ENCODE results near the gene KLF13. TPM values are rescaled to one million over a fixed set of nuclear protein-coding genes. Genes with fewer than 3 reads are reported as not detected.

Gene KLF13
- total and polyA plus RNA-seq, 10 of the 15 experiments (the other 5 are each of a cell fraction or from before 2014, with no cell fraction given), result 20.3 to 109 (median 51.4) TPM

DNA sequence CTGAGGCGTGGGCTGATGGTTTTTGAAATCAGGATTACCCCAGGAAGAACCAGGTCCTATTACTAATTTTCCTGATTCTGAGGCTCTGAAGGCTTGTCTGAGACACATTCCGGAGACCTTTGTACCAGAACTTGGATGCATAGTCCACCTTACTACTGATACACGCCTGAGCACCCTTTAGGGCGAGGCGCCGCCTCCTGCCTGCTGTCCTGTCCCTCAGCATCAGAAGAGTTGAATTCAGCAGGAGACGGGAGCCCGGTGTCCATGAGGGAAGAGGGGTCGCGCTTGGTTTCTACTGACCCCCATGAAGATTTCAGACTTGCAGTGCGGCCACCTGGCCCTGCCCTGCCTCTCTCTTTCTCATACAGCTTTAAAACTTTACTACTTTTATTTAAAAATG lies 49.9 kb downstream of the KLF13 start:
- Histone ChIP-seq H3K4me2 (ENCODE audit: control insufficient read depth, insufficient read depth) (no peak overlapping the region), H3K4me1 (ENCODE audit: control insufficient read depth, insufficient read depth, low read length) (no peaks in the 10 kb centered on the region), H3K4me3 (no peak overlapping the region), H3K27me3 (replicated peaks in 1 of 2; ENCODE audit: control insufficient read depth in 2 of 2, insufficient read depth in 2 of 2, low read length in 1 of 2) (no peaks in the 10 kb centered on the region), H4K20me1 (ENCODE audit: control insufficient read depth, insufficient read depth) (no peaks in the 10 kb centered on the region; the same call in 1 of the 2 replicates), H3K27ac (ENCODE audit: control insufficient read depth, insufficient read depth) (no peak overlapping the region), H3K9me3 (replicated peaks; ENCODE audit: control insufficient read depth, insufficient read depth, low read length) (no peaks in the 10 kb centered on the region), H3K9ac (ENCODE audit: control insufficient read depth, insufficient read depth, low read length) (no peak overlapping the region), H3K79me2 (ENCODE audit: control insufficient read depth, insufficient read depth, low read length) (peaks cover 2% of the 10 kb centered on the region), H2AFZ (ENCODE audit: control insufficient read depth, low read depth, low read length) (no peak overlapping the region), H3K36me3 (ENCODE audit: control insufficient read depth in 2 of 2, insufficient read depth in 2 of 2, low read length in 1 of 2) (peaks cover 35 to 50% of the 10 kb centered on the region in 2 experiments)
- intact Hi-C loops (cut with micrococcal nuclease; ENCODE audit: unreplicated experiment), result no loop called here
- DNase-seq (ENCODE audit: low read depth, low spot score) (no peak), ATAC-seq (no peak), FAIRE-seq (no peak)
- no TSS peak for BruUV-seq (replicated peaks)
- ChIA-PET SMC1A (ENCODE audit: uncharacterized antibody, unreplicated experiment) (no interaction called here), CTCF (interaction anchor here (2.4 kb wide), 1 partner anchor 58 kb away, joined by 6 read pairs; no protein-coding TSS in a partner anchor), RAD21 (ENCODE audit: unreplicated experiment) (no interaction called here), POLR2A (no interaction called here)
- no peak for TF ChIP-seq ZNF24 (IDR thresholded peaks at IDR 0.05)
- no peak for TF ChIP-seq IKZF1 (conservative IDR thresholded peaks at IDR 0.05)
- TF ChIP-seq HDAC2 (IDR thresholded peaks at IDR 0.05), result no peak
- no peak for TF ChIP-seq TARDBP (IDR thresholded peaks at IDR 0.05; ENCODE audit: borderline replicate concordance)
- TF ChIP-seq JUND (IDR thresholded peaks at IDR 0.05; ENCODE audit: low read depth, low read length), result no peak
- no peak for TF ChIP-seq HDAC6 (IDR thresholded peaks at IDR 0.05; ENCODE audit: unreplicated experiment)
- no peak for TF ChIP-seq NRF1 (conservative IDR thresholded peaks at IDR 0.05; ENCODE audit: low read depth, low read length)
- no peak for TF ChIP-seq EZH2 (IDR thresholded peaks at IDR 0.05; ENCODE audit: borderline replicate concordance, control insufficient read depth, low read depth, low read length)
- no peak for TF ChIP-seq BCL11A (IDR thresholded peaks at IDR 0.05; ENCODE audit: low read depth, low read length)
- TF ChIP-seq ZZZ3 (IDR thresholded peaks at IDR 0.05; ENCODE audit: control insufficient read depth, insufficient read length, low read depth), result no peak
- no peak for TF ChIP-seq POLR2AphosphoS2 (IDR thresholded peaks at IDR 0.05; ENCODE audit: low read depth, low read length)
- no peak for TF ChIP-seq PAX5 (IDR thresholded peaks at IDR 0.05; ENCODE audit: borderline replicate concordance, low read depth, low read length)
- TF ChIP-seq, protein P1, sequence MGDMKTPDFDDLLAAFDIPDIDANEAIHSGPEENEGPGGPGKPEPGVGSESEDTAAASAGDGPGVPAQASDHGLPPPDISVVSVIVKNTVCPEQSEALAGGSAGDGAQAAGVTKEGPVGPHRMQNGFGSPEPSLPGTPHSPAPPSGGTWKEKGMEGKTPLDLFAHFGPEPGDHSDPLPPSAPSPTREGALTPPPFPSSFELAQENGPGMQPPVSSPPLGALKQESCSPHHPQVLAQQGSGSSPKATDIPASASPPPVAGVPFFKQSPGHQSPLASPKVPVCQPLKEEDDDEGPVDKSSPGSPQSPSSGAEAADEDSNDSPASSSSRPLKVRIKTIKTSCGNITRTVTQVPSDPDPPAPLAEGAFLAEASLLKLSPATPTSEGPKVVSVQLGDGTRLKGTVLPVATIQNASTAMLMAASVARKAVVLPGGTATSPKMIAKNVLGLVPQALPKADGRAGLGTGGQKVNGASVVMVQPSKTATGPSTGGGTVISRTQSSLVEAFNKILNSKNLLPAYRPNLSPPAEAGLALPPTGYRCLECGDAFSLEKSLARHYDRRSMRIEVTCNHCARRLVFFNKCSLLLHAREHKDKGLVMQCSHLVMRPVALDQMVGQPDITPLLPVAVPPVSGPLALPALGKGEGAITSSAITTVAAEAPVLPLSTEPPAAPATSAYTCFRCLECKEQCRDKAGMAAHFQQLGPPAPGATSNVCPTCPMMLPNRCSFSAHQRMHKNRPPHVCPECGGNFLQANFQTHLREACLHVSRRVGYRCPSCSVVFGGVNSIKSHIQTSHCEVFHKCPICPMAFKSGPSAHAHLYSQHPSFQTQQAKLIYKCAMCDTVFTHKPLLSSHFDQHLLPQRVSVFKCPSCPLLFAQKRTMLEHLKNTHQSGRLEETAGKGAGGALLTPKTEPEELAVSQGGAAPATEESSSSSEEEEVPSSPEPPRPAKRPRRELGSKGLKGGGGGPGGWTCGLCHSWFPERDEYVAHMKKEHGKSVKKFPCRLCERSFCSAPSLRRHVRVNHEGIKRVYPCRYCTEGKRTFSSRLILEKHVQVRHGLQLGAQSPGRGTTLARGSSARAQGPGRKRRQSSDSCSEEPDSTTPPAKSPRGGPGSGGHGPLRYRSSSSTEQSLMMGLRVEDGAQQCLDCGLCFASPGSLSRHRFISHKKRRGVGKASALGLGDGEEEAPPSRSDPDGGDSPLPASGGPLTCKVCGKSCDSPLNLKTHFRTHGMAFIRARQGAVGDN (IDR thresholded peaks at IDR 0.05), result no peak
- TF ChIP-seq RUNX3 (IDR thresholded peaks at IDR 0.05; ENCODE audit: low read length), result no peak
- TF ChIP-seq, protein P2, sequence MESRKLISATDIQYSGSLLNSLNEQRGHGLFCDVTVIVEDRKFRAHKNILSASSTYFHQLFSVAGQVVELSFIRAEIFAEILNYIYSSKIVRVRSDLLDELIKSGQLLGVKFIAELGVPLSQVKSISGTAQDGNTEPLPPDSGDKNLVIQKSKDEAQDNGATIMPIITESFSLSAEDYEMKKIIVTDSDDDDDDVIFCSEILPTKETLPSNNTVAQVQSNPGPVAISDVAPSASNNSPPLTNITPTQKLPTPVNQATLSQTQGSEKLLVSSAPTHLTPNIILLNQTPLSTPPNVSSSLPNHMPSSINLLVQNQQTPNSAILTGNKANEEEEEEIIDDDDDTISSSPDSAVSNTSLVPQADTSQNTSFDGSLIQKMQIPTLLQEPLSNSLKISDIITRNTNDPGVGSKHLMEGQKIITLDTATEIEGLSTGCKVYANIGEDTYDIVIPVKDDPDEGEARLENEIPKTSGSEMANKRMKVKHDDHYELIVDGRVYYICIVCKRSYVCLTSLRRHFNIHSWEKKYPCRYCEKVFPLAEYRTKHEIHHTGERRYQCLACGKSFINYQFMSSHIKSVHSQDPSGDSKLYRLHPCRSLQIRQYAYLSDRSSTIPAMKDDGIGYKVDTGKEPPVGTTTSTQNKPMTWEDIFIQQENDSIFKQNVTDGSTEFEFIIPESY (IDR thresholded peaks at IDR 0.05), result no peak
- TF ChIP-seq, protein P3, sequence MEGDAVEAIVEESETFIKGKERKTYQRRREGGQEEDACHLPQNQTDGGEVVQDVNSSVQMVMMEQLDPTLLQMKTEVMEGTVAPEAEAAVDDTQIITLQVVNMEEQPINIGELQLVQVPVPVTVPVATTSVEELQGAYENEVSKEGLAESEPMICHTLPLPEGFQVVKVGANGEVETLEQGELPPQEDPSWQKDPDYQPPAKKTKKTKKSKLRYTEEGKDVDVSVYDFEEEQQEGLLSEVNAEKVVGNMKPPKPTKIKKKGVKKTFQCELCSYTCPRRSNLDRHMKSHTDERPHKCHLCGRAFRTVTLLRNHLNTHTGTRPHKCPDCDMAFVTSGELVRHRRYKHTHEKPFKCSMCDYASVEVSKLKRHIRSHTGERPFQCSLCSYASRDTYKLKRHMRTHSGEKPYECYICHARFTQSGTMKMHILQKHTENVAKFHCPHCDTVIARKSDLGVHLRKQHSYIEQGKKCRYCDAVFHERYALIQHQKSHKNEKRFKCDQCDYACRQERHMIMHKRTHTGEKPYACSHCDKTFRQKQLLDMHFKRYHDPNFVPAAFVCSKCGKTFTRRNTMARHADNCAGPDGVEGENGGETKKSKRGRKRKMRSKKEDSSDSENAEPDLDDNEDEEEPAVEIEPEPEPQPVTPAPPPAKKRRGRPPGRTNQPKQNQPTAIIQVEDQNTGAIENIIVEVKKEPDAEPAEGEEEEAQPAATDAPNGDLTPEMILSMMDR (IDR thresholded peaks at IDR 0.05 in 2 of 3, conservative IDR thresholded peaks at IDR 0.05 in 1 of 3; ENCODE audit: control insufficient read depth in 2 of 3, extremely low read depth in 1 of 3, insufficient read depth in 1 of 3, low read depth in 3 of 3, low read length in 3 of 3), result no peak
- in situ Hi-C loops (cut with MboI), result no loop called here
- WGBS (ENCODE audit: insufficient coverage, insufficient replicate concordance, low lambda C conversion rate, missing lambda C conversion rate), result 100% methylated on average over 11 of the region's 11 CpGs
